C4-2B (cell line): ENCODE measurements around the gene TLCD1.

Experiments used
- CTCF ChIP-seq: fragments of 450-650 bp; conservative IDR thresholded peaks from 2 replicates; pipeline ENCODE4 v1.5.1; 2017; ENCODE audit warnings: mild to moderate bottlenecking
- ZFX ChIP-seq: fragments of 450-650 bp; IDR thresholded peaks from 2 replicates; pipeline ENCODE4 v1.6.1; 2017

- TF ChIP-seq CTCF (no peak), ZFX (no peak)
Observed at GRCh38 chr17:28747801-28748750, 22.0 kb upstream of the TLCD1 start.
